ENCODE results near the gene MRAS. TPM values are rescaled to one million over a fixed set of nuclear protein-coding genes. Genes with fewer than 3 reads are reported as not detected.

Gene MRAS
- total and polyA plus RNA-seq, 2 of the 8 experiments (the other 6 are each of a cell fraction or from before 2014, with no cell fraction given), result 10.6 to 16.2 TPM

- Histone ChIP-seq H2BK12ac (ENCODE audit: low read depth, low read length) (no peak overlapping the region), H3K4ac (replicated peaks; ENCODE audit: insufficient read length, low read depth, low read length) (no peak overlapping the region), H4K20me1 (replicated peaks in 1 of 2; ENCODE audit: control insufficient read depth in 1 of 2, insufficient read depth in 2 of 2, low read length in 2 of 2) (peaks cover 0 to 2% of the 10 kb centered on the region in 2 experiments), H3K23me2 (ENCODE audit: low read depth, low read length) (peaks cover 6% of the 10 kb centered on the region; the same call in 1 of the 2 replicates), H4K5ac (ENCODE audit: insufficient read length, low read depth, low read length) (no peak overlapping the region), H3K23ac (ENCODE audit: insufficient read length) (no peak overlapping the region), H3K4me1 (replicated peaks in 1 of 4; ENCODE audit: control insufficient read depth in 3 of 4, insufficient read depth in 4 of 4, low read length in 3 of 4) (peaks cover 3 to 16% (median 6%) of the 10 kb centered on the region in 4 experiments), H3K4me3 (ENCODE audit: extremely low read depth in 1 of 4, insufficient read depth in 2 of 4, low read depth in 3 of 4, low read length in 4 of 4) (no peak overlapping the region), H4K8ac (ENCODE audit: extremely low read depth, insufficient read depth, low read length) (no peak overlapping the region), H3K9me3 (ENCODE audit: insufficient read depth in 2 of 2, low read depth in 1 of 2, low read length in 1 of 2) (no peaks in the 10 kb centered on the region), H2AFZ (ENCODE audit: low read length) (no peak overlapping the region), H4K91ac (replicated peaks; ENCODE audit: insufficient read length, low read length) (no peak overlapping the region), H3K14ac (ENCODE audit: insufficient read length) (no peak overlapping the region), H3K79me1 (ENCODE audit: low read depth, low read length) (peaks cover 3% of the 10 kb centered on the region; the same call in 1 of the 2 replicates), H2BK5ac (ENCODE audit: low read depth, low read length) (no peak overlapping the region), H2BK120ac (replicated peaks; ENCODE audit: low read depth, low read length) (no peak overlapping the region), H3K27me3 (replicated peaks in 1 of 4; ENCODE audit: control insufficient read depth in 3 of 4, extremely low read depth in 1 of 4, insufficient read depth in 3 of 4, low read length in 3 of 4) (peaks cover 6 to 24% (median 19%) of the 10 kb centered on the region in 4 experiments), H3K56ac (replicated peaks; ENCODE audit: insufficient read length, low read depth, low read length) (no peak overlapping the region), H3K36me3 (ENCODE audit: control insufficient read depth in 2 of 4, insufficient read depth in 4 of 4, low read length in 3 of 4) (no peaks in the 10 kb centered on the region), H3K79me2 (ENCODE audit: control insufficient read depth in 1 of 2, insufficient read depth in 2 of 2, low read length in 2 of 2) (no peaks in the 10 kb centered on the region), H3K27ac (ENCODE audit: low read depth, low read length) (no peak overlapping the region), H3K18ac (ENCODE audit: extremely low read depth, low read length) (no peak overlapping the region), H3K4me2 (ENCODE audit: insufficient read depth in 1 of 2, low read depth in 2 of 2, low read length in 2 of 2) (no peak overlapping the region), H2AK5ac (ENCODE audit: low read depth, low read length) (no peak overlapping the region), H3K9ac (replicated peaks in 1 of 4; ENCODE audit: extremely low read depth in 1 of 4, low read depth in 3 of 4, low read length in 3 of 4) (no peak overlapping the region), H2BK20ac (ENCODE audit: low read length) (no peak overlapping the region), H2BK15ac (ENCODE audit: low read length) (no peak overlapping the region)
- DNase-seq (ENCODE audit: low read depth in 1 of 2, low spot score in 2 of 2) (no peak), FAIRE-seq (no peak)
- POLR2A ChIA-PET (ENCODE audit: partially characterized antibody), result no interaction called here
- TF ChIP-seq NRF1 (IDR thresholded peaks at IDR 0.05; ENCODE audit: low read depth, low read length) (no peak), HDAC2 (IDR thresholded peaks at IDR 0.05; ENCODE audit: borderline replicate concordance in 1 of 2, low read depth in 2 of 2, low read length in 2 of 2) (no peak), TEAD4 (IDR thresholded peaks at IDR 0.05; ENCODE audit: low read depth, low read length) (no peak), EZH2 (IDR thresholded peaks at IDR 0.05; ENCODE audit: low read depth, low read length, severe bottlenecking) (no peak), PHF8 (conservative IDR thresholded peaks at IDR 0.05; ENCODE audit: low read depth, low read length) (no peak), BACH1 (IDR thresholded peaks at IDR 0.05; ENCODE audit: low read length) (no peak), BCL11A (IDR thresholded peaks at IDR 0.05; ENCODE audit: low read depth in 2 of 2, low read length in 2 of 2) (no peak), MAFK (IDR thresholded peaks at IDR 0.05; ENCODE audit: low read depth, low read length) (no peak), RAD21 (IDR thresholded peaks at IDR 0.05 in 1 of 2, conservative IDR thresholded peaks at IDR 0.05 in 1 of 2; ENCODE audit: low read depth in 2 of 2, low read length in 2 of 2) (no peak), TAF7 (optimal IDR thresholded peaks at IDR 0.05; ENCODE audit: borderline replicate concordance, low read depth, low read length) (no peak)
- CTCF ChIA-PET (ENCODE audit: partially characterized antibody), result interaction anchor here (0.6 to 5.7 kb wide), 4 partner anchors 10 to 40 kb away, joined by 3 to 31 read pairs (median 5); no protein-coding TSS in a partner anchor
- WGBS, 2 experiments (ENCODE audit: extremely low coverage in 1 of 2, insufficient coverage in 1 of 2, insufficient read length in 1 of 2, insufficient replicate concordance in 2 of 2, low coverage in 1 of 2, low lambda C conversion rate in 2 of 2, missing lambda C conversion rate in 1 of 2), result 86% methylated on average over 4 of the region's 4 CpGs; no CpG with 5 or more reads in 1 of the 2 experiments
Measured at GRCh38 chr3:138439646-138440045, 91.3 kb downstream of the MRAS start.
